ENCODE measurements around the gene CNTN4. TPM values are rescaled to one million over a fixed set of nuclear protein-coding genes. Genes with fewer than 3 reads are reported as not detected.

CNTN4 gene
- total and polyA plus RNA-seq, 2 of the 8 experiments (the other 6 are each of a cell fraction or from before 2014, with no cell fraction given): 0.41 to 2.2 TPM

DNA sequence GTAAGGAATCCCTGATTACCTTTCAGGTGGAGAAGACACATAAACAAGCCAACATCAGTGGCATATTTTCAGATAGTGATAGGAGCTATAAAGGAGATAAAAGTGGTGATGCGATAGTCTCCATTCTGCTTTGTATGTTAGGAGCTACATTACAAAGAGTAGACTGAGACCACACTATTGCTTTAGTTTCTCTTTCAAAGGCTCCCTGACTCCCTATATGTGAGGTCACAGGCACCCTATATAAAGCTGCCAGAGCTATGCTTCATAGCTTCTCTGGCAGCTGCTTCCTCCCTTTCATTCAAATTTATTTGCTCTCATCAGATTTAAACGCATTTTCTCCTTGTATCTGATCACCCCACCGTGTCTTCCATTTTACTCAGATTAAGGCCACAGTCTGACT, 544.9 kb downstream of the CNTN4 start:
- Histone ChIP-seq H3K23me2 (ENCODE audit: low read depth, low read length) (no peaks in the 10 kb centered on the region), H4K5ac (ENCODE audit: insufficient read length, low read depth, low read length) (no peak overlapping the region), H2BK5ac (ENCODE audit: low read depth, low read length) (no peak overlapping the region), H3K79me1 (ENCODE audit: low read depth, low read length) (no peaks in the 10 kb centered on the region), H4K91ac (replicated peaks; ENCODE audit: insufficient read length, low read length) (no peak overlapping the region), H3K18ac (ENCODE audit: extremely low read depth, low read length) (no peak overlapping the region), H2BK15ac (ENCODE audit: low read length) (no peak overlapping the region), H2BK20ac (ENCODE audit: low read length) (no peak overlapping the region), H3K4ac (replicated peaks; ENCODE audit: insufficient read length, low read depth, low read length) (no peak overlapping the region), H3K79me2 (ENCODE audit: control insufficient read depth in 1 of 2, insufficient read depth in 2 of 2, low read length in 2 of 2) (no peaks in the 10 kb centered on the region), H3K14ac (ENCODE audit: insufficient read length) (no peak overlapping the region), H3K9me3 (ENCODE audit: insufficient read depth in 2 of 2, low read depth in 1 of 2, low read length in 1 of 2) (no peaks in the 10 kb centered on the region), H3K27me3 (replicated peaks in 1 of 4; ENCODE audit: control insufficient read depth in 3 of 4, extremely low read depth in 1 of 4, insufficient read depth in 3 of 4, low read length in 3 of 4) (peaks cover 0 to 1% (median 0%) of the 10 kb centered on the region in 4 experiments; a peak in 1 of 7 replicates), H2AFZ (ENCODE audit: low read length) (no peak overlapping the region), H2AK5ac (ENCODE audit: low read depth, low read length) (no peak overlapping the region), H2BK120ac (replicated peaks; ENCODE audit: low read depth, low read length) (no peak overlapping the region), H3K4me3 (ENCODE audit: extremely low read depth in 1 of 4, insufficient read depth in 2 of 4, low read depth in 3 of 4, low read length in 4 of 4) (no peak overlapping the region), H3K23ac (ENCODE audit: insufficient read length) (no peak overlapping the region), H4K20me1 (replicated peaks in 1 of 2; ENCODE audit: control insufficient read depth in 1 of 2, insufficient read depth in 2 of 2, low read length in 2 of 2) (no peaks in the 10 kb centered on the region), H3K27ac (ENCODE audit: low read depth, low read length) (no peak overlapping the region), H3K56ac (replicated peaks; ENCODE audit: insufficient read length, low read depth, low read length) (no peak overlapping the region), H3K36me3 (ENCODE audit: control insufficient read depth in 2 of 4, insufficient read depth in 4 of 4, low read length in 3 of 4) (no peaks in the 10 kb centered on the region), H4K8ac (ENCODE audit: extremely low read depth, insufficient read depth, low read length) (no peak overlapping the region), H3K9ac (replicated peaks in 1 of 4; ENCODE audit: extremely low read depth in 1 of 4, low read depth in 3 of 4, low read length in 3 of 4) (no peak overlapping the region), H2BK12ac (ENCODE audit: low read depth, low read length) (no peak overlapping the region), H3K4me1 (replicated peaks in 1 of 4; ENCODE audit: control insufficient read depth in 3 of 4, insufficient read depth in 4 of 4, low read length in 3 of 4) (no peaks in the 10 kb centered on the region), H3K4me2 (ENCODE audit: insufficient read depth in 1 of 2, low read depth in 2 of 2, low read length in 2 of 2) (no peak overlapping the region)
- ChIA-PET POLR2A (ENCODE audit: partially characterized antibody) (no interaction called here), CTCF (ENCODE audit: partially characterized antibody) (interaction anchor here (0.8 to 1.9 kb wide), 4 partner anchors 39 to 573 kb away, joined by 3 to 5 read pairs (median 4); no protein-coding TSS in a partner anchor)
- DNase-seq (ENCODE audit: low read depth in 1 of 2, low spot score in 2 of 2) (no peak), FAIRE-seq (no peak)
- WGBS, 2 experiments (ENCODE audit: extremely low coverage in 1 of 2, insufficient coverage in 1 of 2, insufficient read length in 1 of 2, insufficient replicate concordance in 2 of 2, low coverage in 1 of 2, low lambda C conversion rate in 2 of 2, missing lambda C conversion rate in 1 of 2): 100% methylated on average over 3 of the region's 3 CpGs; no CpG with 5 or more reads in 1 of the 2 experiments
- TF ChIP-seq BACH1 (IDR thresholded peaks at IDR 0.05; ENCODE audit: low read length) (no peak), GTF2F1 (IDR thresholded peaks at IDR 0.05; ENCODE audit: borderline replicate concordance, low read depth, low read length) (no peak), SP4 (IDR thresholded peaks at IDR 0.05; ENCODE audit: low read length) (no peak), TAF1 (IDR thresholded peaks at IDR 0.05; ENCODE audit: low read depth, low read length) (no peak), TAF7 (optimal IDR thresholded peaks at IDR 0.05; ENCODE audit: borderline replicate concordance, low read depth, low read length) (no peak), TCF12 (IDR thresholded peaks at IDR 0.05; ENCODE audit: low read depth, low read length) (no peak), YY1 (IDR thresholded peaks at IDR 0.05; ENCODE audit: low read depth, low read length) (no peak), JUN (IDR thresholded peaks at IDR 0.05; ENCODE audit: low read depth, low read length) (no peak), MAFK (IDR thresholded peaks at IDR 0.05; ENCODE audit: low read depth, low read length) (no peak), EZH2 (IDR thresholded peaks at IDR 0.05; ENCODE audit: low read depth, low read length, severe bottlenecking) (no peak), JUND (IDR thresholded peaks at IDR 0.05; ENCODE audit: low read length) (no peak), CHD2 (IDR thresholded peaks at IDR 0.05; ENCODE audit: low read length) (no peak)
- TF ChIP-seq, protein P1, sequence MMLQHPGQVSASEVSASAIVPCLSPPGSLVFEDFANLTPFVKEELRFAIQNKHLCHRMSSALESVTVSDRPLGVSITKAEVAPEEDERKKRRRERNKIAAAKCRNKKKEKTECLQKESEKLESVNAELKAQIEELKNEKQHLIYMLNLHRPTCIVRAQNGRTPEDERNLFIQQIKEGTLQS (IDR thresholded peaks at IDR 0.05; ENCODE audit: insufficient read depth, low read depth, low read length): no peak
- TF ChIP-seq, protein P2, sequence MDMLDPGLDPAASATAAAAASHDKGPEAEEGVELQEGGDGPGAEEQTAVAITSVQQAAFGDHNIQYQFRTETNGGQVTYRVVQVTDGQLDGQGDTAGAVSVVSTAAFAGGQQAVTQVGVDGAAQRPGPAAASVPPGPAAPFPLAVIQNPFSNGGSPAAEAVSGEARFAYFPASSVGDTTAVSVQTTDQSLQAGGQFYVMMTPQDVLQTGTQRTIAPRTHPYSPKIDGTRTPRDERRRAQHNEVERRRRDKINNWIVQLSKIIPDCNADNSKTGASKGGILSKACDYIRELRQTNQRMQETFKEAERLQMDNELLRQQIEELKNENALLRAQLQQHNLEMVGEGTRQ (IDR thresholded peaks at IDR 0.05; ENCODE audit: low read length): no peak
